ENCODE results near the gene FOCAD. TPM values are rescaled to one million over a fixed set of nuclear protein-coding genes. Genes with fewer than 3 reads are reported as not detected.

Gene FOCAD
- total and polyA plus RNA-seq, 8 donors = 5.6 to 212 (median 12.2) TPM

GRCh38 chr9:20811872-20812271 lies 127.8 kb downstream of the FOCAD start:
- no peak for TF ChIP-seq CTCF (IDR thresholded peaks at IDR 0.05)
- TF ChIP-seq POLR2A (IDR thresholded peaks at IDR 0.05) = no peak
- no peak for TF ChIP-seq EP300 (IDR thresholded peaks at IDR 0.05)
- no peak for TF ChIP-seq POLR2AphosphoS5 (IDR thresholded peaks at IDR 0.05)

GRCh38 chr9:20815923-20816703 lies 132.1 kb downstream of the FOCAD start:
- WGBS, 5 donors = 59 to 69% (median 64%) methylated on average over 5 of the region's 5 CpGs
- TF ChIP-seq POLR2A (IDR thresholded peaks at IDR 0.05) = no peak
- no peak for DNase-seq
- Histone ChIP-seq H3K36me3 (peaks cover 0 to 4% (median 0%) of the 10 kb centered on the region in 4 donors), H3K4me1 (peaks cover 0 to 4% (median 0%) of the 10 kb centered on the region in 4 donors), H3K27me3 (no peaks in the 10 kb centered on the region), H3K9me3 (no peaks in the 10 kb centered on the region), H3K4me3 (no peak overlapping the region), H3K27ac (no peak overlapping the region)
- intact Hi-C loops (cut with DNase I; ENCODE audit: low total_unique reads) = no loop called here

More at GRCh38 chr9:20811872-20812271, 127.8 kb downstream of the FOCAD start:
- no peaks in the 10 kb centered on the region for H3K36me3 ChIP-seq
- H3K27ac ChIP-seq = no peak overlapping the region
- H3K4me1 ChIP-seq = peaks cover 0 to 4% (median 0%) of the 10 kb centered on the region in 4 donors
- H3K4me3 ChIP-seq = no peak overlapping the region
- H3K9me3 ChIP-seq = no peaks in the 10 kb centered on the region
- DNase-seq = no peak
- intact Hi-C loops (cut with DNase I; ENCODE audit: low total_unique reads) = no loop called here
- no peaks in the 10 kb centered on the region for H3K27me3 ChIP-seq

- intact Hi-C loops (cut with DNase I; ENCODE audit: low total_unique reads) = no loop called here
- Histone ChIP-seq H3K9me3 (no peaks in the 10 kb centered on the region), H3K27me3 (no peaks in the 10 kb centered on the region), H3K4me3 (no peak overlapping the region), H3K27ac (no peak overlapping the region), H3K36me3 (peaks cover 0 to 27% (median 9%) of the 10 kb centered on the region in 4 donors), H3K4me1 (no peaks in the 10 kb centered on the region)
- TF ChIP-seq POLR2A (IDR thresholded peaks at IDR 0.05) (no peak), EP300 (IDR thresholded peaks at IDR 0.05) (no peak), CTCF (IDR thresholded peaks at IDR 0.05) (no peak), POLR2AphosphoS5 (IDR thresholded peaks at IDR 0.05) (no peak)
- DNase-seq = no peak
Observed at GRCh38 chr9:20823051-20823450, 139.0 kb downstream of the FOCAD start.

GRCh38 chr9:20831028-20831427 lies 147.0 kb downstream of the FOCAD start:
- intact Hi-C loops (cut with DNase I; ENCODE audit: low total_unique reads) = no loop called here
- H3K36me3 ChIP-seq = peaks cover 0 to 14% (median 0%) of the 10 kb centered on the region in 4 donors
- no peak overlapping the region for H3K4me3 ChIP-seq
- H3K27me3 ChIP-seq = no peaks in the 10 kb centered on the region
- H3K27ac ChIP-seq = no peak overlapping the region
- 78 to 89% (median 84%) methylated on average over 3 of the region's 3 CpGs for WGBS, 5 donors
- H3K9me3 ChIP-seq = no peaks in the 10 kb centered on the region
- peaks cover 0 to 5% (median 2%) of the 10 kb centered on the region in 4 donors for H3K4me1 ChIP-seq
- TF ChIP-seq POLR2AphosphoS5 (IDR thresholded peaks at IDR 0.05) (no peak), CTCF (IDR thresholded peaks at IDR 0.05) (no peak), EP300 (IDR thresholded peaks at IDR 0.05) (no peak), POLR2A (IDR thresholded peaks at IDR 0.05) (no peak)
- no peak for DNase-seq

GRCh38 chr9:20832775-20833174 lies 148.7 kb downstream of the FOCAD start:
- Histone ChIP-seq H3K9me3 (no peaks in the 10 kb centered on the region), H3K36me3 (peaks cover 0 to 10% (median 0%) of the 10 kb centered on the region in 4 donors), H3K27ac (no peak overlapping the region), H3K4me3 (no peak overlapping the region), H3K4me1 (peaks cover 0 to 5% (median 2%) of the 10 kb centered on the region in 4 donors), H3K27me3 (no peaks in the 10 kb centered on the region)
- intact Hi-C loops (cut with DNase I; ENCODE audit: low total_unique reads) = no loop called here
- no peak for TF ChIP-seq EP300 (IDR thresholded peaks at IDR 0.05)
- no peak for TF ChIP-seq POLR2AphosphoS5 (IDR thresholded peaks at IDR 0.05)
- TF ChIP-seq POLR2A (IDR thresholded peaks at IDR 0.05) = no peak
- TF ChIP-seq CTCF (IDR thresholded peaks at IDR 0.05) = no peak
- WGBS, 5 donors = 72 to 84% (median 76%) methylated on average over 2 of the region's 2 CpGs
- DNase-seq = no peak

Data from stomach (tissue), 9 donors.